RWPE1 (cell line): ENCODE data around the gene BTC.

Experiments used
- CTCF ChIA-PET: fragments of 350-600 bp; sonication (Branson Sonifier 250); formaldehyde crosslinking; extraction: SDS; loops from one replicate; lab custom pipeline; 2021; lab: Yijun Ruan, JAX
- POLR2A ChIA-PET: fragments of 400-600 bp; formaldehyde crosslinking; extraction: SDS; loops from one replicate; lab custom pipeline; 2020; ENCODE audit warnings: antibody characterized with exemption; ENCODE audit not compliant: low non-redundant PET; lab: Yijun Ruan, JAX
- DNase-seq: peaks from one replicate; pipeline ENCODE4 v3.0.0; 2012; ENCODE audit warnings: low spot score
- H3K27ac ChIP-seq: fragments of 450-650 bp; 2 replicates; pipeline ENCODE4 v1.5.1; 2017
- CTCF ChIP-seq: fragments of 450-650 bp; conservative IDR thresholded peaks from 2 replicates; pipeline ENCODE4 v1.5.1; 2017; ENCODE audit warnings: low read depth, mild to moderate bottlenecking

Gene BTC

GRCh38 chr4:74790652-74791051 lies 3.7 kb downstream of the BTC start:
- ChIA-PET CTCF (no interaction called here), POLR2A (no interaction called here)
- no peak for TF ChIP-seq CTCF
- DNase-seq = no peak
- no peak overlapping the region for H3K27ac ChIP-seq

GRCh38 chr4:74789518-74789917 lies 4.8 kb downstream of the BTC start:
- H3K27ac ChIP-seq = no peak overlapping the region
- no peak for TF ChIP-seq CTCF
- POLR2A ChIA-PET = no interaction called here
- CTCF ChIA-PET = no interaction called here
- no peak for DNase-seq

- no peak for TF ChIP-seq CTCF
- DNase-seq = no peak
- H3K27ac ChIP-seq = no peak overlapping the region
- ChIA-PET CTCF (interaction anchor here (0.6 kb wide), 1 partner anchor 17 kb away, joined by 4 read pairs; no protein-coding TSS in a partner anchor), POLR2A (no interaction called here)
Measured at GRCh38 chr4:74777531-74777930, 16.8 kb downstream of the BTC start.

GRCh38 chr4:74772783-74773182 lies 21.5 kb downstream of the BTC start:
- no peak overlapping the region for H3K27ac ChIP-seq
- DNase-seq = no peak
- no peak for TF ChIP-seq CTCF
- POLR2A ChIA-PET = no interaction called here
- CTCF ChIA-PET = no interaction called here

- H3K27ac ChIP-seq = no peak overlapping the region
- ChIA-PET CTCF (no interaction called here), POLR2A (no interaction called here)
- TF ChIP-seq CTCF = no peak
- no peak for DNase-seq
Measured at GRCh38 chr4:74772106-74772505, 22.2 kb downstream of the BTC start.

- CTCF ChIA-PET = no interaction called here
- POLR2A ChIA-PET = no interaction called here
- H3K27ac ChIP-seq = no peak overlapping the region
- DNase-seq = no peak
- TF ChIP-seq CTCF = no peak
Measured at GRCh38 chr4:74770226-74770910, 24.0 kb downstream of the BTC start.
